ENCODE data around the gene PTGDR2.

Gene PTGDR2

DNA sequence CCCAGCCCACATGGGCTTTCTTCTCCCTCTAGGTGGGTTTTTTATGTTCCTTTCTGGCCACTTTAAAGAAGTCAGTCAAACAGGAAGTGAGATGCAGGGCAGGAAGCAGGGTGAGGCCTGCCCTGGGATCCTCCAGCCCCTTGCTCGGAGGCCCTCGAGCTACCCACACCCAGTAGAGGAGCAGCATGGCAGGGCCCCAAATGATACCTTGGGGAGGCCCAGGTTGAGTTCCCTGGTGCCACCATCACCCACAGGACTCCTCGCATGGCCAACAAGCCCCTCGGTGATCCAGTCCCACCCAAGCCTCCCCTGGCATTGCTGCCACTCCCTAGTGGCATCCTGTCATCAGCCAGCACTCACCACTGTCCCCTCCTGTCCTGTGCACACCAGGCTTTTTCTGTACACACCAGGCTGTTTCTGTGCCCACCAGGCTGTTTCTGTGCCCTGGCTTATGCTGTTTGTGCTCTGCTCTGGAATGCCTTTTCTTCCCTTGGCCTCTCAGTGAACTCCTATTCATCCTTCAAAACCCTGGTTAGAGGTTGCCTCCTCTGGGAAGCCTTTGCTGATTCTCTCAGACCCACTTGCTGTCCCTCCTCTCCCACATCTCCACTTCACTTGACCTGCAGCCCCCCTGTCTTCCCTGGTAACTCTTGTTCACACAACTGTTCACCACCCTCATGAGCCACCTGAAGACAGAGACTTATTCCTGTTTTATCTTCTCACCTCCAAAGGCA lies 3.1 kb upstream of the PTGDR2 start:
- no peak for FAIRE-seq

DNA sequence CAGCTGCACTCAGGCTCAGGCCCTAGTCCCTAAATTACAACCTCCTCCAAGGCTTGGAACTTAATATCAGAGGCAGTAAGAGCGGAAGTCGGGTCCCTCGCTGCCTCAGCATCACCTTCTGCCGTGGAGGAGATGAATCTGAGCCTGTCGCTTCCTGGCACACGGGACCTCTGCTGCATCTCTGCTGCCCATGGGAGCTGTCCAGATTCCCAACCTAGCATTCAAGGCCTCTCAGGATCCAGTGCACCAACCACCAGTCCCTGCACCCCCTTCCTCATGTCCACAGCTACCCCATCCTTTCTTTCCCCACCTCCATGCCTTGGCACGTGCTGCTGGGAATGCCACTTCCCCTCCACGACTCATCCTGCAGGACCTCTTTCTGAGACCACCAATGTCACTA lies 2.5 kb upstream of the PTGDR2 start:
- no peak for FAIRE-seq

DNA sequence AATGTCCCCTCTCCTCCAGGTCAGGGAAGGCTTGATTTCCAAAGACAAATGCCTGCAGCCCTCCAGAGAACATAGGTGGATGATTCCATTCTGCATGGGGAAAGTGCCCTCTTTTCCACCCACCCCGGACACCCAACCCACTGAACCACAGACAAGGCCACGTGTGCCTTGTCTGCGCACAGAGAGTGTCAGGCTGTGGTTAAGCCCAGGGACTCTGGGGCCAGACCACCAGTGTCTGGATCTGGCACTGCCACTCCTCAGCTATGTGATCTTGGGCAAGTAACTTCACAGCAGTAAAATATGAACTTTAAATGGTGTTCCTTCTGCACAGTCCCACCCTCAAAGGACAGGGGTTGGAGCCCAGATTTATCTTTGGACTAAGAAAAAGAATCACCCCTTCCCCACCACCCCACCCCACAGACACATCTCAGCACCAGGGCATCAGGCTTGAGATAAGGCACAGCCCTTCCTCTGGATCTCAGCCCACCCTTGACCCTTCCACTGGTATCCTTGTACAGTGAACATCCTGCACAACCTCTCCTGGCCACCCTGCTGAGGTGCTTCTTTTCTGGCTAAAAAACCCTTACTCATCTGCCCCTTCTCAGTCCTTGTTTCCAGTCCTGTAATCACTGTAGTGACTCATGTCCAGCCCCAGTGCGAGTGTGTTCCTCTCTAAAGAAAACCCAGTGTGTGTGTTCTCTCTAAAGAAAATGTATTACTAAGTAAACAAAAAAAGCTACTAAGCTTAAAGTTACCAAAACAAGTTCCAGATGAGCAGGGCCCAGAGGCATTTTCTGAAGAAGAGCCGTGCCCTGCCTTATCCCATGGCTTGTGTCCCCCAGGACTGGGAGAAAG lies 1.9 kb upstream of the PTGDR2 start:
- FAIRE-seq, result no peak

- FAIRE-seq, result no peak
Measured at GRCh38 chr11:60854847-60855725, 664 bp downstream of the PTGDR2 start.

- no peak for FAIRE-seq
Measured at GRCh38 chr11:60854140-60854846, 1.5 kb downstream of the PTGDR2 start.

- no peak for FAIRE-seq
Measured at GRCh38 chr11:60852982-60853950, 2.5 kb downstream of the PTGDR2 start.

- FAIRE-seq, result no peak
Measured at GRCh38 chr11:60852117-60852981, 3.4 kb downstream of the PTGDR2 start.

DNA sequence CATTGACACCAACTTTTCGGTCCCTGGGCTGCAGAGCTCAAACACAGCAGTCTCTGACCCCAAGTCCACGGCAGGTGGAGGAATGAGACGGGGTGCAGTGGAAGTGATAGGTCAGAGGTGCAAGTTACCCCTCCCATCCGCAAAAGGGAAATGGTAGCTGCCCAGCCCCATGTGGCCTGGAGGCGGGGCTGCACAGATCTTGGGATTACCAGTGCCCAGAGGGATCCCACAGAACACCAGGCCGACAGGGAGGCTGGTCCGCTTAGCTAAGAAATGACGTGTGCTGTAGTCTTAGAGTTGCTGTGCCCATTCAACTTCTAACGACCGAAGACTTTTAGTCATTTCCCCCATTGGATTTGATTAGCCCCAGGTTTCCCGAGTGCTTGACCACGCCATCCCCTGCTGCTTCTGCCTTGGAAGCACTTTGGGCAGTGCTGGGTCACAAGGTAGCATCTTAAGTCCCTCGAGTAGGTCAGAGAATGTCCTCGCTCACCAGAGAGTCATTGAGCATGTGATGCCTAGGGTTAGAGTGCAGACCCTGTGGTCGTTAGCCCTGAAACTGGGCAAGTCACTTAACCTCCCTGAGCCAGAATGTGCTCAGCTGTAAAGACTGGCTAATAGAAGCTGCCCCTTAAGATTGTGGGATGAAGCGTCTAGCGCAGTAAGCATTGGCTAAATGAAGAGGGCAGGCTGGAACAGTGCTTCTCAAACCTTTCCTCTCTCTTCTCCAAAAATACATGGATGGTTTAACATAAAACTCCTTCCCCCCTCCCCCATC lies 4.2 kb downstream of the PTGDR2 start:
- no peak for FAIRE-seq

- no peak for FAIRE-seq
Measured at GRCh38 chr11:60849641-60850520, 5.9 kb downstream of the PTGDR2 start.

- FAIRE-seq, result no peak
Measured at GRCh38 chr11:60848714-60849151, 7.0 kb downstream of the PTGDR2 start.

GRCh38 chr11:60847896-60848295 lies 7.9 kb downstream of the PTGDR2 start:
- FAIRE-seq, result no peak

DNA sequence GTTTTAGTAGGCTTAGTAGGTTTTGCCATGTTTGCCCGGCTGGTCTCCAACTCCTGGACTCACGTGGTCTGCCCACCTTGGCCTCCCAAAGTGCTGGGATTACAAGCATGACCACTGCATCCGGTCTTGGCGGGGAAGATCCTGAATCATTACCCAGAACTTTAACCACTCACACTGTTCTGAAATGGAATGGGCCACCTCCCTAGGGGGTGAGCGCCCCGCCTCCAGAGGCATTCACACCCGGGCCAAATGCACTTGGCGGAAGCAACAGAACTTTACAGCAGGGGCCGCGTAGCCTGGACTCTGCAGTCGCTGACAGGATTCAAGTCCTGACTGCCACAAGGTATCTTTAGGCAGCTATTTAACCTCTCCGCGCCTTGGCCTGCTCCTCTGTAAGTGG lies 8.5 kb downstream of the PTGDR2 start:
- FAIRE-seq, result no peak

DNA sequence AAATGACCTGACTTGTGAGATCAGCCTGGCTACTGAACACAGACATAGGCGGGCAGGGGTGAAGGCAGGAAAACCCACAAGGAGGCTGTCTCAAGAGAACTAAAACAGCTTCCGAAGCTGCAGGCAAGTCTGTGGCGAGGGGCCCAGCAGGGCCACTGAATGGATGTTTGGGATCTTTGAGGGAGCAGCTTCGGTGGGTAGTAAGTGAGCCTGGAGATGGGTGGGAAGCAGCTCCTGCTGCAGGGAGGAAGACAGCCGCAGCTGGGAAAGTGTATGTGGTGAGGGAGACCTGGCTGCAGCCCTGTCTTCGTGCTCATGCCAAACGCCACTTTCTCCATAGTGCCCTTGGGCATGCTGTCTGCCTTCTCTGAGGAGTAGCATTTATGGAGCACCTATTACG lies 10.4 kb downstream of the PTGDR2 start:
- no peak for FAIRE-seq

DNA sequence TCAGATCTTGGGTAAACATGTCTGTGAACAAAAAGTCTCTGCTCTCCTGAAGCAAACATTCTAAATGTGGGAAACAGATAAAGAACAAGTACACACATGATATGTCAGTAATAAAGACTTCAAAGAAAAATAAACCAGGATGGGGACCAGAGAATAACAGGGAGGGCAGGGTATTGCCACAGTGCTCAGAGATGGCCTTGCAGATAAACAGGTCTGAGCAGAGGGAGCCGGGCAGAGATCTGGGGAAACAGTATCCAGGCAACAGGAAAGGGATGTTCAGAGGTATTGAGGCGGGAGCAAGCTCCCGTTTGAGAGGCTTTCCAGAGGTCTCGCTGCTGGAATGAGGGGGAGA lies 10.9 kb downstream of the PTGDR2 start:
- FAIRE-seq, result no peak

GRCh38 chr11:60844045-60844869 lies 11.5 kb downstream of the PTGDR2 start:
- FAIRE-seq, result no peak

DNA sequence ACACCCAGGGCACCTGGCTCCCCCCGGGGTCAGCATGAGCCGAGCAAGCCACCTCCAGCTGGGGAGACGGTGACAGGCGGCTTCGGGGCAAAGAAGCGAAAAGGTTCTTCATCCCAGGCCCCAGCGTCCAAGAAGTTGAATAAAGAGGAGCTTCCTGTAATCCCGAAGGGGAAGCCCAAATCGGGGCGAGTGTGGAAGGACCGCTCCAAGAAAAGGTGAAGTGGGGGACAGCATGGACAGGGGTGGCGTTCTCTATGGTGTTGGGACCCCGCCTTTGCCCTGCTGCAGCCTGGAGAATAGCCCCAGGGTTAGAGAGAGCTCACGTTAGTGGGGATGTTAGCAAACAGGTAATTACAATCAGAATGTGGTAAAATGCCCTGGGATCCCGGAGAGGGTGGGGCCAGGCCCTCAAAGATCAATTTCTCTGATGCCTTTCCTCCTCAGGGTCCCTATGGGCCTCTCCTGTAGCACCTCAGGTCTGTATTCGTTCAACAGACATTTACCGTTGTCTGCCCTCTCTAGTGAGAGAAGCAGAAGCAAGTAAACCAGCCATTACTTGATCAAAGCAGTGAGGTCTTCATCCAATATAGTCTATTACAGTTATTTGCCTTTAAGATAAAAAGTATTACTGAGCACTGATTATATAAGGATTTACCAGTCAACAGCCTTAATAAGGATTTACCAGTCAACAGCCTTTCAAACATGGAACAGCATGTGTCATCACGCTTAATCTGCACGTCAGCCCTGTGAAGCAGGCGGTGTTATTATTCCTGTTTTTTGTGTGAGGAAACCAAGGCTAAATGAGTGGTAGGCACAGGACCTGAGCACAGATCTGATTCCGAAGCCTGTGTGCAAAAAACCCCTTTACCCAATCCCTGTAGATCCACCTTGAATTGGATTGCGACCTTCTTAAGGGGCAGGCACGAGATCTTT lies 12.8 kb downstream of the PTGDR2 start:
- FAIRE-seq, result no peak

Data from colon (tissue), 2 donors.